Vagina (tissue), 2 donors: ENCODE data around the gene MYO1D. TPM values are rescaled to one million over a fixed set of nuclear protein-coding genes. Genes with fewer than 3 reads are reported as not detected.

Experiments
- DNase-seq, 2 donors: peaks; one replicate each; pipeline ENCODE4 v3.0.0-alpha.2; 2017; ENCODE audit errors: extremely low spot score in 2 of 2
- H3K27ac ChIP-seq: fragments of 200-600 bp; sonication (generic); one replicate; pipeline ENCODE4 v1.5.1; 2019
- H3K27me3 ChIP-seq: fragments of 200-600 bp; sonication (generic); one replicate; pipeline ENCODE4 v1.5.1; 2019
- H3K36me3 ChIP-seq, 2 donors: fragments of 200-600 bp; sonication (generic); one replicate each; pipeline ENCODE4 v1.5.1; 2017 to 2019
- H3K4me1 ChIP-seq: fragments of 200-600 bp; sonication (generic); one replicate; pipeline ENCODE4 v1.5.1; 2019
- H3K4me3 ChIP-seq, 2 donors: fragments of 200-600 bp; sonication (generic); 1 replicate in 1 of 2; 2 replicates in 1 of 2; pipeline ENCODE4 v1.5.1; 2016 to 2019
- H3K9me3 ChIP-seq: fragments of 200-600 bp; sonication (generic); one replicate; pipeline ENCODE4 v1.5.1; 2019
- CTCF ChIP-seq, 3 experiments: fragments of 450-650 bp in 2 of 3; fragments of 200-600 bp in 1 of 3; sonication (generic) in 1 of 3; IDR thresholded peaks; one replicate each; pipeline ENCODE4 v1.5.1; 2017 to 2019; ENCODE audit warnings: antibody characterized with exemption in 3 of 3, mild to moderate bottlenecking in 2 of 3, moderate library complexity in 2 of 3
- POLR2A ChIP-seq, 2 donors: fragments of 450-650 bp; IDR thresholded peaks; one replicate each; pipeline ENCODE4 v1.6.1; 2017; ENCODE audit warnings: antibody characterized with exemption in 2 of 2, mild to moderate bottlenecking in 2 of 2, moderate library complexity in 2 of 2
- POLR2AphosphoS5 ChIP-seq, 2 donors: sonication (generic); formaldehyde crosslinking; IDR thresholded peaks; one replicate each; pipeline ENCODE4 v1.9.0; 2017; ENCODE audit warnings: antibody characterized with exemption in 2 of 2, mild to moderate bottlenecking in 2 of 2, low read depth in 1 of 2; ENCODE audit not compliant: insufficient read depth in 1 of 2
- intact Hi-C: fragments of 100-400 bp; cut with DNase I; formaldehyde crosslinking; loops from one replicate; pipeline ENCODE4 v1.15.1; 2023
- total RNA-seq: library from RNA; depleted of rRNA; stranded (reverse); fragments of >200 nt; gene quantifications from one replicate; pipeline ENCODE4 v1.2.3, GENCODE V29; 2016

MYO1D gene
- total RNA-seq, 1 donor from 2014 or later, result 44.7 TPM

- intact Hi-C loops, result no loop called here
- Histone ChIP-seq H3K36me3 (no peaks in the 10 kb centered on the region), H3K4me1 (no peaks in the 10 kb centered on the region), H3K27me3 (no peaks in the 10 kb centered on the region), H3K9me3 (no peaks in the 10 kb centered on the region), H3K27ac (no peak overlapping the region), H3K4me3 (no peak overlapping the region)
- no peak for TF ChIP-seq POLR2AphosphoS5 (IDR thresholded peaks at IDR 0.05; ENCODE audit: insufficient read depth in 1 of 2, low read depth in 1 of 2)
- TF ChIP-seq CTCF (IDR thresholded peaks at IDR 0.05), result no peak
- no peak for TF ChIP-seq POLR2A (IDR thresholded peaks at IDR 0.05)
- no peak for DNase-seq
Observed at GRCh38 chr17:32756696-32757095, 120.2 kb downstream of the MYO1D start.

- H3K27me3 ChIP-seq, result no peaks in the 10 kb centered on the region
- intact Hi-C loops, result no loop called here
- H3K4me1 ChIP-seq, result no peaks in the 10 kb centered on the region
- no peaks in the 10 kb centered on the region for H3K9me3 ChIP-seq
- TF ChIP-seq POLR2AphosphoS5 (IDR thresholded peaks at IDR 0.05; ENCODE audit: insufficient read depth in 1 of 2, low read depth in 1 of 2) (peak in 1 of 2 donors; percentile 38), POLR2A (IDR thresholded peaks at IDR 0.05) (no peak), CTCF (IDR thresholded peaks at IDR 0.05) (peak; percentile 26 to 59 (median 36))
- no peaks in the 10 kb centered on the region for H3K36me3 ChIP-seq
- no peak overlapping the region for H3K27ac ChIP-seq
- H3K4me3 ChIP-seq, result no peak overlapping the region
- DNase-seq, result no peak
Observed at GRCh38 chr17:32755045-32755805, 121.7 kb downstream of the MYO1D start.

- TF ChIP-seq POLR2A (IDR thresholded peaks at IDR 0.05) (no peak), POLR2AphosphoS5 (IDR thresholded peaks at IDR 0.05; ENCODE audit: insufficient read depth in 1 of 2, low read depth in 1 of 2) (no peak), CTCF (IDR thresholded peaks at IDR 0.05) (no peak)
- Histone ChIP-seq H3K4me1 (no peaks in the 10 kb centered on the region), H3K27ac (no peak overlapping the region), H3K36me3 (no peaks in the 10 kb centered on the region), H3K27me3 (no peaks in the 10 kb centered on the region), H3K4me3 (no peak overlapping the region), H3K9me3 (no peaks in the 10 kb centered on the region)
- intact Hi-C loops, result no loop called here
- no peak for DNase-seq
Observed at GRCh38 chr17:32752934-32753333, 124.0 kb downstream of the MYO1D start.

- Histone ChIP-seq H3K36me3 (peaks cover 0 to 4% of the 10 kb centered on the region in 2 donors), H3K27me3 (no peaks in the 10 kb centered on the region), H3K4me3 (no peak overlapping the region), H3K9me3 (no peaks in the 10 kb centered on the region), H3K4me1 (no peaks in the 10 kb centered on the region), H3K27ac (no peak overlapping the region)
- TF ChIP-seq POLR2AphosphoS5 (IDR thresholded peaks at IDR 0.05; ENCODE audit: insufficient read depth in 1 of 2, low read depth in 1 of 2), result no peak
- no peak for TF ChIP-seq POLR2A (IDR thresholded peaks at IDR 0.05)
- TF ChIP-seq CTCF (IDR thresholded peaks at IDR 0.05), result no peak
- DNase-seq, result no peak
- intact Hi-C loops, result no loop called here
Observed at GRCh38 chr17:32747856-32748255, 129.1 kb downstream of the MYO1D start.

- TF ChIP-seq POLR2AphosphoS5 (IDR thresholded peaks at IDR 0.05; ENCODE audit: insufficient read depth in 1 of 2, low read depth in 1 of 2) (no peak), CTCF (IDR thresholded peaks at IDR 0.05) (no peak), POLR2A (IDR thresholded peaks at IDR 0.05) (no peak)
- Histone ChIP-seq H3K27me3 (no peaks in the 10 kb centered on the region), H3K4me3 (no peak overlapping the region), H3K4me1 (no peaks in the 10 kb centered on the region), H3K27ac (no peak overlapping the region), H3K36me3 (peaks cover 0 to 4% of the 10 kb centered on the region in 2 donors), H3K9me3 (no peaks in the 10 kb centered on the region)
- intact Hi-C loops, result no loop called here
- no peak for DNase-seq
Observed at GRCh38 chr17:32746698-32747097, 130.2 kb downstream of the MYO1D start.
